ENCODE data around the gene KLHL42. TPM values are rescaled to one million over a fixed set of nuclear protein-coding genes. Genes with fewer than 3 reads are reported as not detected.

KLHL42 gene
- total RNA-seq, 1 donor from 2014 or later, result 21.3 TPM

DNA sequence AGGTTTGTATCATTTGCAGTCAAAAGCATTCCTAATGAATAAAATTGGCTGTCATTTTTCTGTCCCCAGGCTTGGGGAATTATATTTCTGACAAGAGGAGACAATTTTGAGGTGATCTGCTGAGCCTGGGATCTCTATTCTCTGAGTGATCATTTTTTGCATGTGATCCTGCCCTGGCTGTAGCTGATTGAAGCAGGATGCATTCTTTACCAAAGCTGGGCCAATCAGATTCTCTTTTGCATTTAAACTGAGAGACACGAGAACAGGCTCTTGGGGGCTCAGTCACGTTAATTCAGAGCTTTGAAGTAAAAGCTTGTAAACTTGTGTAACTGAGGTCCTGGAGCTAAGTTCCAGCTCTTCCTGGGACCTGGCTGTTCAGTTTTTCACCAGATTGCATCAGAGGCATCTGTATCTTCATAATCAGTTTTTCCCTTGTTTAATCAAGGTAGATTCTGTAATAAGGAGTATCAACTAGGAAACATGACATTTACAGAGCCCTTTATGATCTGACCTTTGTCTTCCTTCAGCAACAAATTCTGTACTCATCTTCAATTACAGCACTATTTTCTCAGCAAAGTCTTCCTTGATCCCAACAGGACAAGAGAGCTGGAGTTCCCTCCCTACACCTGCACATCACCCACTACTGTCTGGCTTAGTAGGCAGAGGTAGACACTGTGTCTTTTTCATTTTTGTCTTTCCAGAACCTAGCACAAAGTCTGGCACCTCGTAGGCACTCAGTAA, 35.0 kb downstream of the KLHL42 start:
- Histone ChIP-seq H3K27me3 (ENCODE audit: control insufficient read depth, insufficient read depth, low read length) (no peaks in the 10 kb centered on the region), H3K4me3 (ENCODE audit: low read depth, low read length) (no peak overlapping the region), H3K36me3 (ENCODE audit: control insufficient read depth, insufficient read depth, low read length) (no peaks in the 10 kb centered on the region)
- no peak for FAIRE-seq
- TF ChIP-seq, protein P1, sequence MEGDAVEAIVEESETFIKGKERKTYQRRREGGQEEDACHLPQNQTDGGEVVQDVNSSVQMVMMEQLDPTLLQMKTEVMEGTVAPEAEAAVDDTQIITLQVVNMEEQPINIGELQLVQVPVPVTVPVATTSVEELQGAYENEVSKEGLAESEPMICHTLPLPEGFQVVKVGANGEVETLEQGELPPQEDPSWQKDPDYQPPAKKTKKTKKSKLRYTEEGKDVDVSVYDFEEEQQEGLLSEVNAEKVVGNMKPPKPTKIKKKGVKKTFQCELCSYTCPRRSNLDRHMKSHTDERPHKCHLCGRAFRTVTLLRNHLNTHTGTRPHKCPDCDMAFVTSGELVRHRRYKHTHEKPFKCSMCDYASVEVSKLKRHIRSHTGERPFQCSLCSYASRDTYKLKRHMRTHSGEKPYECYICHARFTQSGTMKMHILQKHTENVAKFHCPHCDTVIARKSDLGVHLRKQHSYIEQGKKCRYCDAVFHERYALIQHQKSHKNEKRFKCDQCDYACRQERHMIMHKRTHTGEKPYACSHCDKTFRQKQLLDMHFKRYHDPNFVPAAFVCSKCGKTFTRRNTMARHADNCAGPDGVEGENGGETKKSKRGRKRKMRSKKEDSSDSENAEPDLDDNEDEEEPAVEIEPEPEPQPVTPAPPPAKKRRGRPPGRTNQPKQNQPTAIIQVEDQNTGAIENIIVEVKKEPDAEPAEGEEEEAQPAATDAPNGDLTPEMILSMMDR (IDR thresholded peaks at IDR 0.05; ENCODE audit: insufficient read depth, low read length, severe bottlenecking), result no peak
- DNase-seq (ENCODE audit: low read depth), result no peak

DNA sequence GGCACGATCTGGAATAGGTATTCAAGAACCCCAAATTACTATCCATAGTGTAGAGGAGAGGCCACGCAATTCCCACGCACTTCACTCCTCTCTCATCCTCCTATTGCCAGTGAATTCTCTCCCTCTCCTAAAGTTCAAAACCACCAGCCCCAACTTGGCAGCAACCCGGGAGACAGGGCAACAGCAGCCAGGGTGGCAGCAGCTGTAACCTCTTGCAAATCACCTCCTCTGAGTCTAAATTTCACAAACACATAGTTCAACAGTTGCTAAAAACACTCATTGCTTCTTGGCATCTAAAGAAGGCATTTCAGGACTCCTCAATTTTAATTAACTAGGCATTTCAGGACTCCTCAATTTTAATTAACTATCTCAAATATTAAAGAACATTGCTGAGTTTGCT, 37.7 kb downstream of the KLHL42 start:
- Histone ChIP-seq H3K4me3 (ENCODE audit: low read depth, low read length) (no peak overlapping the region), H3K36me3 (ENCODE audit: control insufficient read depth, insufficient read depth, low read length) (no peaks in the 10 kb centered on the region), H3K27me3 (ENCODE audit: control insufficient read depth, insufficient read depth, low read length) (no peaks in the 10 kb centered on the region)
- TF ChIP-seq, protein P1 (IDR thresholded peaks at IDR 0.05; ENCODE audit: insufficient read depth, low read length, severe bottlenecking), result no peak
- DNase-seq (ENCODE audit: low read depth), result no peak
- no peak for FAIRE-seq

DNA sequence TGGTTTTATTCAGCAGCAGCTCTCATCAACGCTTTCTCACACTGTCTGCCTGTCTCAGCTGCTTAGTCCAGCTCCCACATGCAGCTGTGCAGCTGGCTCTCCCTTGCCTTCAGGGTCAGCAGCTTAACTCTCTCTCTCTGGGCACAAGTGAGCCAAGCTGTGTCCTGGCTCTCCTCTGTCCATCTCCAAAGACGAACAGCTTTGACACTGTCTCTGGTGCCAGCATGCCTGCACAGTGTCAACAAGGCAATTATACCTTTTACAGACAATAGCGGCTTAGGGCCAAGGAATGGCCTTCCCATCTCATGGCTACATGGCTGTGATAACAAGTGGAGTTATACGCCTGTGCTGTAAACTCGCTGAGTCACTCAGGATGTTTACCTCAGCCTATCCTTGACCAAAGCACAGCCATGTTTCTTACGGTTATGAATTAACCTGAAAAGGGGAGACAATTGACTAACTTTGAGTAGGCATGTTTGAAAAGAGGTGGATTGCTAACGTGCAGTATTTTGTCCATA, 38.4 kb downstream of the KLHL42 start:
- TF ChIP-seq, protein P1 (IDR thresholded peaks at IDR 0.05; ENCODE audit: insufficient read depth, low read length, severe bottlenecking), result no peak
- DNase-seq (ENCODE audit: low read depth) (no peak), FAIRE-seq (no peak)
- Histone ChIP-seq H3K27me3 (ENCODE audit: control insufficient read depth, insufficient read depth, low read length) (no peaks in the 10 kb centered on the region), H3K36me3 (ENCODE audit: control insufficient read depth, insufficient read depth, low read length) (no peaks in the 10 kb centered on the region), H3K4me3 (ENCODE audit: low read depth, low read length) (no peak overlapping the region)

DNA sequence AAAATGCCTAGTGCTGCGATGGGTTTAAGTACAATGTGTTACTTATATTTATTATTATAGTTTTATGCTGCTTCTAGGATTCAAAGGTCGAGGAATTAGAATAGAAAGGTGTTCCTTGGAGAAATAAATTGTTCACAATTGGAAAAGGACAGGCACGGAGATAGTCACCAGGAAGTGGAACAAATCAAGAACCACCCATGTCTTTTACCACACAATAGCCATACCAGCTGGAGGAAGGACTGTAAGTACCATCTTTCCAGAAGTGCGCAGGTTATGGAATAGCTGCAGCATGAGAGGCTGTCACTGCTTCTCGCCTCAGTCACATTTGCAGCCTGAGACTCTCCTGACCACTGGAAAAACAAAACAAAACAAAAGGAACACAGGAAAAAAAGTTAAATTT, 40.5 kb downstream of the KLHL42 start:
- DNase-seq (ENCODE audit: low read depth) (no peak), FAIRE-seq (no peak)
- Histone ChIP-seq H3K4me3 (ENCODE audit: low read depth, low read length) (no peak overlapping the region), H3K36me3 (ENCODE audit: control insufficient read depth, insufficient read depth, low read length) (no peaks in the 10 kb centered on the region), H3K27me3 (ENCODE audit: control insufficient read depth, insufficient read depth, low read length) (no peaks in the 10 kb centered on the region)
- TF ChIP-seq, protein P1 (IDR thresholded peaks at IDR 0.05; ENCODE audit: insufficient read depth, low read length, severe bottlenecking), result no peak

DNA sequence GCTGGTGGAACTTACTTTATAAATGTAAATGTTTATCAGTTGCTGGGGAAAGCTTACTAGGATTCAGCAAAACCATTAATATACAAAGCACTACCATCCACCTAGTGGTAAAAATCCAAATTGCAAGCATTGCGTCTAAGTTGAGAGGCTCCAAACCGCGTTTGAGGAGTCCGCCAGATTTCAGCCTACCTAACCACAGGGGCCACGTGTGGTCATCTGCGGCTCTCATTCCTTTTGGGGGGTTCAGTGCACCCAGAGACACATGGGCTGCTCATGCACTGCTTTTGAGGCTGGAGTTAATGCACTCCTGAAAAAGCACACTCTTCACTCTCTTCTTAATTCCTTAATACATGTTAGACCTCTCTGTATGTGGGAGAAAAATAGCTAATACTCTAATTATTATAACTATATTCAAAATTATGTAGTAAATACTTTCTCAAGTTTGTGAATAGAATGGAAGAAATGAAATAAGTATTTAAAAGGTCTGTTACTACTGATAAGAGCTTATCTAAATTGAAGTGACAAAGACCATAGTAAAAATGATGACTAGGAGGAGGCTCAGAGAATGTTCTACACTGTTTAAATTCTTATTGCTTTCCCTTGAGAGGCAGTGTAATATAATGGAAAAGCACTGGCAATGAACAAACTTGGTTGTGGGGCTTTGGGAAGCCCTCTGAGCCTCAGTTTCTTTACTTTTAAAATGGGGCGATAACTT, 41.4 kb downstream of the KLHL42 start:
- DNase-seq (ENCODE audit: low read depth) (peak; percentile 86), FAIRE-seq (no peak)
- Histone ChIP-seq H3K36me3 (ENCODE audit: control insufficient read depth, insufficient read depth, low read length) (no peaks in the 10 kb centered on the region), H3K27me3 (ENCODE audit: control insufficient read depth, insufficient read depth, low read length) (no peaks in the 10 kb centered on the region), H3K4me3 (ENCODE audit: low read depth, low read length) (no peak overlapping the region)
- TF ChIP-seq, protein P1 (IDR thresholded peaks at IDR 0.05; ENCODE audit: insufficient read depth, low read length, severe bottlenecking), result peak; percentile 76
